ENCODE data around the gene RTN4RL1. TPM values are rescaled to one million over a fixed set of nuclear protein-coding genes. Genes with fewer than 3 reads are reported as not detected.

The RTN4RL1 gene
- total and polyA plus RNA-seq, 7 donors: under 0.01 to 0.71 (median 0.48) TPM; not detected in 1

DNA sequence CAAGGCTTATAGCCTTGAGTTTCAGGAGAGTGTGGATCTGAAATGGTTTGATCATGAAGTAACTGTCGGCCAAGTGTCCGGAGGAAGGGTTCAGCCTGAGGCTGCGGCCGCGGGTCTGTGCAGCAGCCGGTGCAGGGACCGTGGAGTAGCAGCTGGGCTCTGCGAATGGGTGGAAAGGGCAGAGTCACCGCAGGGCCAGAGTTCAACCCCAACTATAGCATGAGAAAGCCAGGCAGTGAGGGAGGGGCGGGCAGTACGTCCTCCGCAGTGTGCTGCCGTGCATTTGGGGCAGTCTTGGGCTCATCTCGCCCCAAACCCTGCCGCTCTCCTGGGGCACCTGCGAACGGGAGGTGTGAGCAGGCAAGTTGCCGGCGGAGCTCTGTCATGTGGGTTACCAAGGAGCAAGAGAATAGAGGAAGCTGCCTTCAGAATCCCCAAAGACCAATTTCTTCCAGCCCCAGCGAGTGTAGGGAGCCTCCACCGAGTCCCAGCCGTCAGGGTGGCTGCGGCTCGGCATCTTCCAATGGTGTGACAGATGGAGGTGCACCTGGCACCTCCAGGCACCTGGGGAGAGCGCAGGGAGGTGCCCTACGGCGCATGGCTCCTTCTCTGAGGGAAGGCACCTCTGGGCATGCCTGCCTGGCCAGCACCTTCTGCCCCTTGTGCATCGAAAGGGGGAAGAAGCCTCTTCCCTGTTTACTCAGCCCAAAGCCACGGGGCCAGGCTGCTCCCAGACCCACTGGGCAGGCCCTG, 108.0 kb downstream of the RTN4RL1 start:
- no peaks in the 10 kb centered on the region for H3K4me1 ChIP-seq
- peaks cover 4 to 49% (median 15%) of the 10 kb centered on the region in 3 donors for H3K27me3 ChIP-seq

DNA sequence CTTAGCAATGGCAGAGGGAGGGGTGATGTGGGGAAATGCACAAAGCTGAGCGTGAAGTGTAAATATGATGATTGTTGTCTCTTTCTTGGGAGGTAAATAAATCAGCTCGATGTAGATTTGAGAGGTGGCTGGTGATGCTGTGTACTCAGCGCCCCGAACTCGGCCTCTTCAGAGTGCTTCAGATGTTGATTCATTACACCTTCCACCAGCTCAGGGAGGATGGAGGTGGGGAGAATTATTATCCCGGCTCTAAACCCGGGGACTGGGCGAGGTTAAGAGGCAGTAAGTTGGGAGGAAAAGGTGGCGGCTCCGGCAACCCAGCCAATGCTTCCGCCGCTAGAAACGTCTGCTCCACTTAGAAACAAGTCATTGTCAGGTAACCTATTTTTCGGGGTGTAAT, 108.8 kb downstream of the RTN4RL1 start:
- peaks cover 4 to 57% (median 18%) of the 10 kb centered on the region in 3 donors for H3K27me3 ChIP-seq
- TF ChIP-seq EP300 (IDR thresholded peaks at IDR 0.05): no peak
- TF ChIP-seq, protein P1, sequence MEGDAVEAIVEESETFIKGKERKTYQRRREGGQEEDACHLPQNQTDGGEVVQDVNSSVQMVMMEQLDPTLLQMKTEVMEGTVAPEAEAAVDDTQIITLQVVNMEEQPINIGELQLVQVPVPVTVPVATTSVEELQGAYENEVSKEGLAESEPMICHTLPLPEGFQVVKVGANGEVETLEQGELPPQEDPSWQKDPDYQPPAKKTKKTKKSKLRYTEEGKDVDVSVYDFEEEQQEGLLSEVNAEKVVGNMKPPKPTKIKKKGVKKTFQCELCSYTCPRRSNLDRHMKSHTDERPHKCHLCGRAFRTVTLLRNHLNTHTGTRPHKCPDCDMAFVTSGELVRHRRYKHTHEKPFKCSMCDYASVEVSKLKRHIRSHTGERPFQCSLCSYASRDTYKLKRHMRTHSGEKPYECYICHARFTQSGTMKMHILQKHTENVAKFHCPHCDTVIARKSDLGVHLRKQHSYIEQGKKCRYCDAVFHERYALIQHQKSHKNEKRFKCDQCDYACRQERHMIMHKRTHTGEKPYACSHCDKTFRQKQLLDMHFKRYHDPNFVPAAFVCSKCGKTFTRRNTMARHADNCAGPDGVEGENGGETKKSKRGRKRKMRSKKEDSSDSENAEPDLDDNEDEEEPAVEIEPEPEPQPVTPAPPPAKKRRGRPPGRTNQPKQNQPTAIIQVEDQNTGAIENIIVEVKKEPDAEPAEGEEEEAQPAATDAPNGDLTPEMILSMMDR (IDR thresholded peaks at IDR 0.05): no peak
- no peak for TF ChIP-seq POLR2AphosphoS5 (IDR thresholded peaks at IDR 0.05)
- TF ChIP-seq POLR2A (IDR thresholded peaks at IDR 0.05): no peak

More for the DNA sequence above, 108.0 kb downstream of the RTN4RL1 start:
- no peaks in the 10 kb centered on the region for H3K36me3 ChIP-seq
- no peak overlapping the region for H3K27ac ChIP-seq
- TF ChIP-seq EP300 (IDR thresholded peaks at IDR 0.05) (no peak), POLR2AphosphoS5 (IDR thresholded peaks at IDR 0.05) (no peak), POLR2A (IDR thresholded peaks at IDR 0.05) (no peak)
- TF ChIP-seq, protein P1 (IDR thresholded peaks at IDR 0.05): no peak
- no peaks in the 10 kb centered on the region for H3K9me3 ChIP-seq
- DNase-seq: no peak
- intact Hi-C loops (cut with DNase I): no loop called here
- no peak overlapping the region for H3K4me3 ChIP-seq
- 55 to 79% methylated on average over 29 of the region's 29 CpGs for WGBS, 2 donors

DNA sequence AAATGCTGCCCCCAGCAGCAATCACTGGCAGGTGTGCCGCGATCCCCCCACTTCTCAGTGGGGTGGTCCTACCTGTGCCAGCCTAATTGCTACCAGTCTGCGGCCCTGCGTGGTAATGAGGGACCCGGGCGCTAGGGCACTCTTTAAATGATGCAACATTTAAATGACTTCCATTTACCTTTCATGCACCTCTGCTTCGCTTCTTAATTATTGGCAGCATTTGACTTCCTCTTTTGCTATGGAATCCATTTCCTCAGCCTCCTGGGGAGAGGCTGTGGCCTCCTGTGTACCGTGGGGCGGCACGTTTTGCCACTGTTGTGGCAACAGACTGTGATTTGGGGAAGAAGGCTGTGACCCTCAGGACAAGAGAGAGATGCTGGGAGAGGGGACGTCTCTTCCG, 109.2 kb downstream of the RTN4RL1 start:
- H3K9me3 ChIP-seq: no peaks in the 10 kb centered on the region
- H3K27ac ChIP-seq: no peak overlapping the region
- no peaks in the 10 kb centered on the region for H3K36me3 ChIP-seq
- intact Hi-C loops (cut with DNase I): no loop called here
- H3K4me1 ChIP-seq: no peaks in the 10 kb centered on the region
- H3K27me3 ChIP-seq: peaks cover 4 to 60% (median 20%) of the 10 kb centered on the region in 3 donors
- TF ChIP-seq EP300 (IDR thresholded peaks at IDR 0.05) (no peak), POLR2A (IDR thresholded peaks at IDR 0.05) (no peak), POLR2AphosphoS5 (IDR thresholded peaks at IDR 0.05) (no peak)
- TF ChIP-seq, protein P1 (IDR thresholded peaks at IDR 0.05): no peak
- H3K4me3 ChIP-seq: no peak overlapping the region
- no peak for DNase-seq
- WGBS, 2 donors: 54 to 57% methylated on average over 12 of the region's 12 CpGs

More for the DNA sequence above, 108.8 kb downstream of the RTN4RL1 start:
- intact Hi-C loops (cut with DNase I): no loop called here
- no peak overlapping the region for H3K4me3 ChIP-seq
- no peaks in the 10 kb centered on the region for H3K4me1 ChIP-seq
- no peak overlapping the region for H3K27ac ChIP-seq
- H3K9me3 ChIP-seq: no peaks in the 10 kb centered on the region
- DNase-seq: no peak
- no peaks in the 10 kb centered on the region for H3K36me3 ChIP-seq
- 28 to 63% methylated on average over 14 of the region's 14 CpGs for WGBS, 2 donors

DNA sequence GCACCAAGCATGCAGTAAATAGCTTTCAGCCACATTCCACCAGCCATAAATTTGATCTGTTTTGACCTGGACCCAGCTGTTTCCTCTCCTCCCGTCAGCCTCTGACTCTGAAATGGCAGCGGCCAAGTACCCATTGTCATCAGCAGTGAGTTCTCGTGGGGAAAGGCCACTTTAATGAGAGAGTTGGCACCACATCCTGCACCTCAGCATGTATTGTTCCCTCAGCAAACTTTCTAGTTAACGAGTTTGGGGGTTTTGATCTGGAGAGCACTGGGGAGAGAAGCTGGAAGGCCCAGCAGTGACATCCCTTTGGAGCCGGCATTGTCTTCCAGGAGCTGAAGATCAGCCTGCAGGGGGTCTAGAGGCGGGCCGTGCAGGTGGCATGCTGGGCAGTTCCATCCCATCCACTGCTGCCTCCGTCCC, 110.5 kb downstream of the RTN4RL1 start:
- Histone ChIP-seq H3K36me3 (no peaks in the 10 kb centered on the region), H3K27me3 (peaks cover 7 to 72% (median 23%) of the 10 kb centered on the region in 3 donors), H3K4me1 (no peaks in the 10 kb centered on the region), H3K9me3 (no peaks in the 10 kb centered on the region), H3K27ac (no peak overlapping the region), H3K4me3 (no peak overlapping the region)
- TF ChIP-seq POLR2A (IDR thresholded peaks at IDR 0.05) (no peak), EP300 (IDR thresholded peaks at IDR 0.05) (no peak), POLR2AphosphoS5 (IDR thresholded peaks at IDR 0.05) (no peak)
- no peak for DNase-seq
- intact Hi-C loops (cut with DNase I): no loop called here
- 54 to 61% methylated on average over 8 of the region's 8 CpGs for WGBS, 2 donors

DNA sequence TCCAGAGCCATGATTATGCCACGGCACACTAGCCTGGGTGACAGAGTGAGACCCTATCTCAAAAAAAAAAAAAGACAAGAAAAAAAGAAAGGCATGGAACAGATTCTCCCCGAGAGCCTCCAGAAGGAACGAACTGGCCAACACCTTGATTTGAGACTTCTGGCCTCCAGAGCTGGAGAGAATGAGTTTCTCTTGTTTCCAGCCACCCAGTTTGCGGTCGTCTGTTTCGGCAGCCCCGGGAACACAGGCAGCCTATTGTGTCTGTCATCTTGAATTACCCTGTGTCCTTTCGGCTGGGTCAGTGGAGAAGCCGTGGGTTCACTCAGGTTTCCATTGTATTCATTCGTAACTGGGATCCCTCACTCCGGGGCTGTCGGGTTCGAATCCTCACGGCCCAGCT, 111.4 kb downstream of the RTN4RL1 start:
- Histone ChIP-seq H3K4me1 (peaks cover 0 to 1% (median under 1%) of the 10 kb centered on the region in 4 donors), H3K36me3 (no peaks in the 10 kb centered on the region), H3K9me3 (no peaks in the 10 kb centered on the region), H3K4me3 (no peak overlapping the region), H3K27ac (no peak overlapping the region), H3K27me3 (peaks cover 7 to 82% (median 30%) of the 10 kb centered on the region in 3 donors)
- intact Hi-C loops (cut with DNase I): no loop called here
- no peak for DNase-seq
- no peak for TF ChIP-seq POLR2A (IDR thresholded peaks at IDR 0.05)
- TF ChIP-seq, protein P1 (IDR thresholded peaks at IDR 0.05): no peak
- 79 to 90% methylated on average over 14 of the region's 14 CpGs for WGBS, 2 donors
